NCI-H2081 (cell line): ENCODE measurements around the gene PTTG2.
"Not testable (repeated sequence)": the region's sequence is repeated elsewhere in the genome, so short reads cannot be mapped to it uniquely, and the experiment has no call there.

Source experiments
- DNase-seq, 2 experiments: peaks; one replicate each; lab custom pipeline; 2025; lab: John Stamatoyannopoulos, UW

PTTG2 gene

DNA sequence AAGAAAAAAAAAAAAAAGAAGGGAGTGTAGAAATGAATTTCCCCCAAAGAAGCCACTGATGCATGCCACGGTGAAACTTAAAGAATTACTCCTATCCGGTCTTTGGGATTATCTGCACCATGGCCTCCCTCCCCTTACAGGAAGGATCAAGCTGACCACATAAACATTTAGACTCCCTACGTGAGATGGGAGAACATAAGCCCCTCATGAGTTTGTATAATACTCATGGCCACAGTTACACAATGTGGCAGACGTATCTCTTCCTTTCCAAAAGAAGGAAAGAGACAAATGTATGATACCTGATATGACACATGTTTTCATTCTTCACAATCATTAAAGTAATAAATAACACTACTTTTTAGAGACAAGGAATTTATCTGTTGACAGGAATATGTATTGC, 3.3 kb upstream of the PTTG2 start:
- no peak for DNase-seq

DNA sequence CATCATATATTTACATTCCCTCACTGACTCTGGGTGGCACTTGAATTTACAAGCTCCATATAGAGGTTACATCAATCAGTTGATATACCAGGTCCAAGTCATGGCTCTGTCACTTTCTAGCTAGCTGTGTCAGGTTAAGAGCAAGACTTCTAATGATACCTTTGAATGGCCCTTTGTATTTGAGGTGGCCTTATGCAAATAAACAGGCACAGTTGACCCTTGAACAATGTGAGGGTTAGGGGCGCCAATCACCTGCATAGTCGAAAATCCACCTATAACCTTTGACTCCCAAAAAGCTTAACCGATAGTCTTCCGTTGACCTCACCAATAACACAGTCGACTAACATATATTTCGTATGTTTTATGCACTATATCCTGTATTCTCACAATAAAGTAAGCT, 1.3 kb upstream of the PTTG2 start:
- no peak for DNase-seq

DNA sequence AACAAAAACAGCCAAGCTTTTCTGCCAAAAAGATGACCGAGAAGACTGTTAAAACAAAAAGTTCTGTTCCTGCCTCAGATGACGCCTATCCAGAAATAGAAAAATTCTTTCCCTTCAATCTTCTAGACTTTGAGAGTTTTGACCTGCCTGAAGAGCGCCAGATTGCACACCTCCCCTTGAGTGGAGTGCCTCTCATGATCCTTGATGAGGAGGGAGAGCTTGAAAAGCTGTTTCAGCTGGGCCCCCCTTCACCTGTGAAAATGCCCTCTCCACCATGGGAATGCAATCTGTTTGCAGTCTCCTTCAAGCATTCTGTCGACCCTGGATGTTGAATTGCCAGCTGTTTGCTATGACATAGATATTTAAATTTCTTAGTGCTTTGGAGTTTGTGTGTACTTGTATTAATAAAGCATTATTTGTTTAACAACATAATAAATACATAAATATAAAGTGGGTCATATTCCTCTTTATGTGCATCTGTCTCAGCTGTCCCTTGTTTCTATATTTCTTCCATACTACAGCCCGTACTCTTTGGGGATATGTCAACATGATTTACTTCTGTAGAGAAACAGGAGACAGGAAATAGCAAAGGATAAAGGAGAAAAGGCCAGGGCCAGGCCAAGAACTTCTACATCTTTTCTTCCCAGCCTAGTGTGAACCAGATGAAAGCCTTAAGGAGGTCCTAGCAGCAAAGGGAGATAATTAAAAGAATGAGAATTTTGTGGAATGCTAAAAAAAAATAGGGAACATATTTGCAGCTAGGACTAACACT, 667 bp downstream of the PTTG2 start:
- no peak for DNase-seq

DNA sequence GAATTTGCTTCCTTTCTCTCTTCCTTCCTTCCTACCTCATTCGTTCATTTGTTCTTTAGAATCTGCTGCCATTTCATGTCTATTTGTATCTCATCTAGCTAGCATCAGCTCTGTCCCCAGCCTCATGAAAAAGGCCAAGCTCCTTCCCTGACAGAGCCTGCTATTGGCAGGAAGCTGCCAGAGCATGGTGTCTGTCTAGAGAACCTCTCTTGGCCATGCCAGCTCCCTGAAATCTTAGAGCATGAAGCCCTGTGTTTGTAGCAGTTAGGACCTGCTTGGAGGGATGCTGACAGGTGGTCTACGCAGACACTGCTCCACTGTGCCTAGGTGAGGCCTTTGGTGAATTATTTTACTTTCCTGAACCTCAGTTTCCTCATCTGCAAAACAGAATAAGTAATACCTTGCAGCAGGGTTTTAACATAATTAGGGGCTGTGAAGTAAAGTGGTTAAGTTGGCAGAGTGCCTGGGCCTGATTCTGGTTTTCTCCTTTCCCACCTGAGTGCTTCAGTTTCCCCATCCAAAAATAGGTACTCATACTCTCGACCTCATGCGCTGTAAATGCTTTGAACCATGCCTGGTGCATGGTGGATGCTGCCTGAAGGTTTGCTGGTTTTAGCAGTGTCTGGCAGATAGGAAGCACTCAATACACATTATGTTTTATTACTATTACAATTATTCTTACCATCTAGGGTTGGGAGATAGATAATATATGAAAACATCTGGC, 4.7 kb downstream of the PTTG2 start:
- peak in 1 of 2 experiments; percentile 26 for DNase-seq

DNA sequence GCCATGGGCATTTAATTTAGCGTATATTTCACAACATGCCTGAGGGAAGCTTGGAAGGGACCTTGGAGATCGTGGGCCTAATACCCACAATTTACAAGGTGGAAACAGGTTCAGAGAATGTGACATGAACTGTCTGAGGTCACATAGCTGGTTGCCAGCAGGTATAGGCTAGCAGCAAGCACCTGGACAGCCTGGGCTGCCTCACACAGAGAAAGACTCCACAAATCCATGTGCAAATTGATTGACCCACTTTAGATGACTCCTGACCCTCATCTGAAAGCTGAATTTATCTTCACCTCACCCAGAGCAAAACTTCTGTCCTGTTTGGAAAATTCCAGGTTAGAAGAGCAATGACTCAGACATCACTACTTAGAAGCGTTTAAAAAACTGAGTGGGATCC, 5.8 kb downstream of the PTTG2 start:
- no peak for DNase-seq

DNA sequence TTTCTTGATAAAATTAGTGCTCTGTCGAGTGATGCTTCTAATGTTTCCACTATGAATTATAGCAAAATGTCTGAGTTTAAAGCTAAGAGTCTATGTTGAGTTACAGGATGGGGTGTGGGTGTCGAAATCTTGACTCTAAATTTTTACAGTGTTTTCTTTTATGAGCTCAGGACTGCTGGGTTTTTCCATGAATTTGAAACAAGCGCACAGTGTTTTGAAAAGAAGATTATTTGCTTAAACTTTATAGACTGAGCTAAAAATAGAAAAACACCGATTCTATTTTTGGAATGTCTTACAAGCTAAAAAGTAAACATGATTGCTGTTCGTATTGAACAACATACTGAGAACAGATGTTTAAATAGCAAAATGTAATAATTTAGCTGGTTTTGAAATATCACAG, 7.5 kb downstream of the PTTG2 start:
- no peak for DNase-seq

DNA sequence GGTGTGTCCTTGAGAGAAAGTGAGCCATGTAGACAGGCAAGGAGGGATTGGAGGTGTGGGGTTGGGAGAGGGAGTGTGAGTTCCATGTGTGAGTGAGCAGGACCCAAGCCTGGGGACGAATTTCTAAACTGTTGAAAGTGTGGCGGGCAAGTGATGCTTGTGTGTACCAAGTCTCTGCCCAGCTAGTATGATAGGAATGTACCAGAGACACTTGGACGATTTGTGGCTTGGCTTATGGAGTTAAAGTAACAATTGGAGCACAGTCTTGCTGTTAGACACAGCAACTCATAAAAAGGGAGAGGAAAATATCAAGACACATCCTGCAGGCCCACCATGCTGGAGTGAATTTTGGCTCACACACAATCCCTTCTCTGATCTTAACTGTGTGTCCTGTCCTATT, 8.5 kb downstream of the PTTG2 start:
- no peak for DNase-seq

DNA sequence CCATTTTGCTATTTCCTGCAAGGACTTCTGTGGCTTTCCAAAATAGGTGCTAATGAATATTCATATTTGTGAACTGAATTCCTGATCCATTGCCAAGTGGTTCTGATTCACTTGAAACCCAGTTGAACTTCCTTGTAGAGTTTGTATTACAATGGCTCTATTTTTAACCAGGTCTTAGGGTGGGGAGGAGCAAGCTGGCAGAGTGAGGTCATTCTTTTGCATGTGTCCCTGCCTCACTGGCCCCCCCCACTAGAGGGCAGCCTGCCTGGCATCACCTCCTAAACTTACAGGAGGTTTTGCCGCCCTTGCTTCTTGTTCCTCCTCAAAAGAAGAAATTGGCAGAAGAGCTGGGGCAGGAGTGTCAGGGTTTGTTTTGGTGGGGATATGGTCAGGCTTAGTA, 10.5 kb downstream of the PTTG2 start:
- DNase-seq, result peak in 1 of 2 experiments; percentile 12

DNA sequence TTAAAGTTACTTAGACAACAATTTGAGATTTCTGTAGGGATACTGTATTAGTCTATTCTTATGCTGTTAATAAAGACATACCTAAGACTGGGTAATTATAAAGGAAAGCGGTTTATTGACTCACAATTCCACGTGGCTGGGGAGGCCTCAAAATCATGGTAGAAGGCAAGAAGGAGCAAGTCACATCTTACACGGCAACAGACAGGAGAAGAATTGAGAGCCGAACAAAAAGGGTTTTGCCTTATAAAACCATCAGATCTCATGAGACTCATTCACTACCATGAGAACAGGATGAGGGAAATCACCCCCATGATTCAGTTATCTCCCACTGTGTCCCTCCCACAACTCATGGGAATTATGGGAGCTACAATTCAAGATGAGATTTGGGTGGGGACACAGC, 11.0 kb downstream of the PTTG2 start:
- DNase-seq, result no peak

DNA sequence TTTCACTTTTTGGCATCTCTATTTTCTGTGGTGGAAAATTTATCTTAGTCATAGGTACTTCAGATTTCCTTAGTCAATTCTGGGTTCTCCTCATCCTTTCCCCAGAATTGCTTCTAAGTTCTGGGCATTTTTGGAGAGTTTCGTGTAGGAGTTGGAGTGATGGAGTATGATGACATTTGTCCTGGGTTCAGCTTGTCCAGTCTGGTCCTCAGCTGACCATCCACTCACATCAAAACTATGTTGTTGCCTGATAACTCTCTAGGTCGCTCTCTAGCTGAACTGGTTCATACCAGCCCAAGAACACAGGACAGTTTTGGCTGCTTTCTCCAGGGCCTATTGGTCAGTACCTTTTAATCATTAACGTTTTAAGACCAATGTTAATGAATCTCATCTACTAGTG, 13.2 kb downstream of the PTTG2 start:
- DNase-seq, result no peak

DNA sequence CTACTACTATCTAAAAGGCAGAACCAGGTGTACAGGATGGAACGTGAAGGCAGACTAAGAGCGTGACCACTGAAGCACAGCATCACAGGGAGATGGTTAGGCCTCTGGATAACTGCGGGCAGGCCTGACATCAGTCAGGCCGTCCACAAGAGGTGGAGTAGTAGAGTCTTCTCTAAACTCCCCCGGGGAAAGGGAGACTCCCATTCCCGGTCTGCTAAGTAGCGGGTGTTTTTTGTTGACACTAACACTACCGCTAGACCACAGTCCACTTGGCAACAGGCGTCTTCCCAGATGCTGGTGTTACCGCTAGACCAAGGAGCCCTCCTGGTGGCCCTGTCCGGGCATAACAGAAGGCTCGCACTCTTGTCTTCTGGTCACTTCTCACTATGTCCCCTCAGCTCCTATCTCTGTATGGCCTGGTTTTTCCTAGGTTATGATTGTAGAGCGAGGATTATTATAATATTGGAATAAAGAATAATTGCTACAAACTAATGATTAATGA, 15.2 kb downstream of the PTTG2 start:
- not testable (repeated sequence) for DNase-seq

DNA sequence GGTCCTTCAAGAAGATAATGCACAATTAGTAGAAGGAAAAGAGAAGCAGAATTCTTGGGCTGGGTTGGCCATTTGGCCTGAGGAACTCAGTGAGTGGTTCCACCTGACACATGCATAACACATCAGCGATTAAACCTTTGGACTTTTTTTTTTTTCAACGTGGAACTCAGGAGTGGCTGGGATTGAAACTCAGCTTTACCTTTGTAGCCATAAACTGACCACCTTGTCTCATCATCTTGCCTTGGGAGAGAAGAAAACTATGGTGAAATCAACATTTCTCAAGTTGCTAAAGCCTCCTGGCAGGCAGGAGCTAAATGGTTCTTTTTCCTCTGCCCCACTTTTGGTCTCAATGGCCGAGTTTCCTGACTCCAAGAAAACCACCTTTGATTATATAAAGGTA, 16.3 kb downstream of the PTTG2 start:
- no peak for DNase-seq

DNA sequence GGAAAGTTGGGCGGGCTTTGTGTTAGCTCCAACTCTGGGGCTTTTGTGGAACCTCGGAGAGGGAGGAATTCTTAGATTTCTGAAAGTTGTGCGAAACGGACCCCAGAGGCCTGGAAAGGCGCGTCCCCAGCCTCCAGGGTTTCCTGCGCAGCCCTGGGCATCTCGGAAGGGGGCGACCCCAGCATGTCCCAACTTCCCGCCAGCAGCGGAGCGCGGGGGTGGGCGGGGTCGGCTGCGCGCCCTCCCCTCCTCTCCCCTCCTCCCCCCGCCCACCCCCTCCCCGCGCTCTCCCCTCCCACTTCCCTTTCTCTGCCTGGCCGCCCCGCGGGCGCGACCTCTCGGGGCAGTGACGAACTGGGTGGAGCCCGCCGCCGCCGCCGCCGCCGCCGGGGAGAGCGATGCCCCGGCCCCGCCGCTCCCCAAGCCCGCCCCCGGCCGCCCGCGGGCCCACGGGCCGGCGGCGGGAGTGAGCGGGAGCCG, 16.8 kb downstream of the PTTG2 start:
- peak; percentile 72 to 79 for DNase-seq

DNA sequence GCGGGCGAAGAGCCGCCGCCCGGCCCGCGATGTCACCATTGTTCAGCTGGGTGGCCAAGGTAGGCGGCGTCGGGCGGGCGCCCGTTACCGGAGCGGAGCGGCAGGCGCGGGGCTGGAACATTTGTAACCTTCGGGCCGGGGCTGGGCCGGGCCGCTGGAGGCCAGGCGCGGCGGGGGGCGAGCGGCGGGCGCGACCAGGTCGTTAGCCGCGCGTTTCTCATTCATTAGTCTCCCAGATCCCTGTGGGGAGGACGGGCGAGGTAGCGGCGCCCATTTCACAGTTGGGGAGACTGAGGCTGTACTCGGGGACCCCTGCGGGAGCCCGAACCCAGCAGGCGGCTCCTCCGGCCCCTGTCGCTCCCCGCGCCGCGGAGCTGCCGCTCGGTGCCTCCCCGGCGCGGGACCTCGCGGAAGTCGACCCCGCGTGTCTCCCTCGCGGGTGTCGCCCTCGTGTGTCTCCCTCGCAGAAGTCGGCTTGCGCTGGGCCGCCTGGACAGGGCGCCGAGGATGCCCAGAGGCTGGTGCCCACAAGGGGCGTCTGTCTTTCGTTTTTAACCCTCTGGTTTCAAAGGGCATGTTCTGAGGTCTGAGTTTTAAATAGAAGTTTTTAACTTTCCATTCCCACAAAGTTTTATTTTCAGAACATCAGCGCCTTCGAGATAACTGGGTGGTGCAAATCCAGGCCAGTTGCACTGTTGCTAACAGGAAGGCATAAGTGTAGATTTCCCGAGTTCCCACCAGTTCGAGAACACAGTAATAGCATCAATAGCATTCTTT, 17.5 kb downstream of the PTTG2 start:
- peak; percentile 41 to 64 for DNase-seq

DNA sequence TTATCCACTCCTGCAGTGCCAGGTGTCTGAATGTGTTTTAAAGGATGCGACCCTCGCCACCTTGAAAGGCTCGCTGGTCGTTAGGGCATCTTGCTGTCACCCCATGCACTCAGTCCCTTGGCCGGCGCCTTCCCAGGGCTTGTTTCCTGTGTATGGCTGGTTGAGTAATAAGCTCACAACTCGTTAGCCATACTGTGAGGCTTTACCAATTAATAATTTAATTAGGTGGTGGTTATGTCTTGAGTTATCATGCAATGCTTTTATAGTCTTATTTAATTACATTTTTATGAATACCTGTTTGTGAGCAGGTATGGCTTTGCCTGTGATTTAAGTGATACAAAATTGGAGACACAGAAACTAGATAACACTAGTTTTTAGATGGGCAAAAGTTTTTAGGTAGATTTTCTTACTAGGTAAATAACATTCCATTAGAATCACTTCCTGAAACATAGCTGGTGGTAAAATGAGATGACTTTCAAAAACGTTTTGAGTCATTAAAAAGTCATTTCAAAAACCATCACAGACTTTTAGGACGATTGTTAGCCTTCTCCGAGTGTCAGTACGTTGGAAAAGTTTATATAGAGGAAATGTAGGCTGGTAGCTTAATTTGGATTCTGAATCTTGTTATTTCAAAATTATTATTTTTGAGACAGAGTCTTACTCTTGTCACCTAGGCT, 18.2 kb downstream of the PTTG2 start:
- peak in 1 of 2 experiments; percentile 32 for DNase-seq

DNA sequence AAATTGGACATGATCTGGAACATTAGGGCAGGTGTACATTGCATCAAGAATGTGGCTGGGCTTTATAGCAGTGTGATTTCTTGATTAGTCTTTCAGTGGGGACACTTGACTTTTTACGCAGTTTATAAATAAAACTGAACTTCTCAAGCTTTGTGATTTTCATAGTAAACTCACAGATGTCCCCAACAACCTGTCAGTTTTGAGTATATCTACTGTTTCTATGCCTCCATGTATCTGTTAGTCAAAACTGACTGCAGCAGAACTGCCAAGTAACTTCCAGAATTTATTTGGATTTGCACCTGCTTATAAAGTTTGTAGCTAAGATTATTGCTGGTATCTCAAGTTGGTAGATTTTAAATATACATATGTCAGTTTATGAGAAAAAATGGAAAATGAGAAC, 20.0 kb downstream of the PTTG2 start:
- DNase-seq, result no peak

DNA sequence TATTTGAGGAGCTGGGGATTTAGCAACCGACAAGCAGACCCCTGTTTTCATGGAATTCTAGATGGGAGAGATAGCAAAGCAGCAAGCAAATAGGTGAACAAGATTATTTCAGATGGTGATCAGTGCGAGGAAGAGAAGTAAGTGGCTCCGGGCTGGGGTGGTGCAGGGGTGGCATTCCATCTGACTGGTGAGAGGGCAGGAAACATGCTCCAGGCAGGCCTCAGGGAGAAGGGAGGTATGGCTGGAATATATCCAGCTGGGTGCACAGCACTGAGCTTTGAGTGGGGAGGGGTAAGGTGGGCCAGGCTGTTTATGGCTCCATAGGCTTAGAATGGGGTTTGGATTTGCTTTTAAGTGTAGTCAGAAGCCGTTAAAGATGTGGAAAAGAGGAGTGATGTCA, 21.2 kb downstream of the PTTG2 start:
- DNase-seq, result peak in 1 of 2 experiments; percentile 30

DNA sequence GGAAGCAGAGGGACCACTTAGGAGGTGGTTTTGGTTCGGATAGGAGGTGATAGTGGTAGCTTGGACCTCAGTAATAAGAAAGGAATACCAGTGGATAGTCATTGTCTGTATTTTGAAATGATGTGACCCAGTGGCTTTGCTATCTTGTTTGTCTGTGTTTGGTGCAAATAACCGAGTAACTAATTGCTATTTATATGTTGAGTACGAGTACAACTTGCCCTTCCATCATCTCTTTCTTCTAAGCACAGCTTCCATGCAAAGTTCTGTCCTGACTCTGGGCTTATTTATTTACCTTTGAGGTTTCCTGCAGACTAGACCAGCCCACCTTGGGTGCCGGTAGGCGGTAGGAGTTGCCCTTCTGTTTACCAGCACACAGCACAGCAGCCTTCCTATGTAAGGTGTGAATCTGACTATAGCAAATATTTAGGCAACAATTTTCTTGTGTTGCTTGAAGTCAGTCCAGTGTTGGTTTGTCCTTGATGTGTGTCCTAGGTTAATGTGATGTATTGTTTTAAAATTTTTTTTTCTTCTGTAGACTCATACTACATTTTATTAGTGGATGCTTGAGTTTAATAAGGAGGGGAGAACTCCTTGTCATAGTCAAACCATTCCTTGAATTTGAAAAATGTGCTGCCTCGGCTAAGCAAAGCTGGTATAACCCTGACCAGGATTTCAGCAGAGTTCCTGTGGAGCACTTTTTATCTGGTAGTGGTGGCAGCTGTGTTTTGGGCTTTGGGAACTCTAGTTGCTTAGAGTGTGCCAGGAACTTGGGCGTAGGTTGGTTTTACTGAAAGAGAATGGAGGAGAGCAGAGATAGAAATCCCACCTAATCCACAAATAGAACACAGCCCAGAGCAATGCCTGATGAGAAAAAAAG, 21.9 kb downstream of the PTTG2 start:
- peak in 1 of 2 experiments; percentile 47 for DNase-seq

DNA sequence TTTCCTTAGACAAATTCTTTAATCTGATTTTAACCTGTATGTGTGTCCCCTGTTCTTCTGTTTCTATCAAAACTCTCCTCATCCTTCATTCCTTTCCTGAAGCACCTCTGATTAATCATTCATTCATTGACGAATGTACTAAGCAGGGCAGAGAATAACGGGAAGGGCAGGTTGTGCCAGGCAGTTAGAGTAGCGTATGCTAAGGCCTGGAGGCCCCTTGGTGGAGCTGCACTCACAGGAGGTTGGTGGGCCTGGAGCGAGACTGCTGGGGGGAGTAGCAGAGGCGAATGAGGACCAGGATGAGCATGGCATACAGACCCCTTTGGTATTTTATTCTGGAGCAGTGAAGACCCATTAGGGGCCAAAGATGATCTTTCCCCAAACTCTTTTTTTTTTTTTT, 22.5 kb downstream of the PTTG2 start:
- no peak for DNase-seq

DNA sequence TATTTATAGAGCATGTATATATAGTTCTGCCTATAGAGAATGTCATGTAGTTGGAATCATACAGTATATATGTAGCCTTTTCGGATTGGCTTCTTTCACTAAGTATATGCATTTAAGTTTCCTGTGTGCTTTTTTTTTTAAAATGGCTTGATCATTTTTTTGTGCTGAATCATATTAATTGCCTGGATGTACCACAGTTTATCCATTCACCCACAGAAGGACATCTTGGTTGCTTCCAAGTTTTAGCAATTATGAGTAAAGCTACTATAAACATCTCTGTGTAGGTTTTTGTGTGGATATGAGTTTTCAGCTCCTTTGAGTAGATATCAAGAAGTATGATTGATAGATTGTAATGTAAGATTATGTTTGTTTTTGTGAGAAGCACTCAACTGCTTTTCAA, 23.8 kb downstream of the PTTG2 start:
- no peak for DNase-seq

DNA sequence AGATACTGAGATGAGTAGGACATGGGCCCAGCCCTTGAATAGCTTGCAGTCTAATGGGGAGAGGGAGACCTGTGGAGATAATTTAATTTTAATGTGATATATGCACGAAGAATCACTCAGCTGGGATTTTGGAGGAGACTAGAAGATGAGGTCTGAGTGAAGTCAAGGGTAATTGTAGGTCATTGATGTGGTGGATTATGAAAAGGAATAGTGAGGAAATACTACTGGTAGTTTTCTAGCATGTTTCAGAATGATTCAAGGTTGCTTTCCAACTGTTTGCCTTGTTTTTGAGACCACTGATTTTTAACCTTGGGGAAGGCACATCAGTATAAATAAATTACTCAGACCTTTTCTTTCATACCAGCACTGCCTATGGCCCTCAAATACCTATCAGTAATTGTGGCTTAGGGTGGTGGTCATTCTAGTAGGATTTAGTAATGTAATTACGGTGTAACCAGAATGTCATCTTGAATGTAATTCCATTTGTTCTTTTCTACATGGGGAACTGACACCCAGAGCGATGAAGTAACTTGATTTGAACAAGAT, 25.6 kb downstream of the PTTG2 start:
- no peak for DNase-seq
